Keratinocyte (primary cell): ENCODE data around the gene PI4KA. TPM values are rescaled to one million over a fixed set of nuclear protein-coding genes. Genes with fewer than 3 reads are reported as not detected.
"Not testable (repeated sequence)": the region's sequence is repeated elsewhere in the genome, so short reads cannot be mapped to it uniquely, and the experiment has no call there.

Source experiments
- DNase-seq: peaks from one replicate; pipeline ENCODE4 v3.0.0-alpha.2; 2011; ENCODE audit warnings: low read depth, missing footprints, low spot score
- FAIRE-seq: peaks from 2 replicates; lab custom pipeline; 2011; peaks lifted over from hg19 to GRCh38; lab: Jason Lieb, UNC
- H2AFZ ChIP-seq: 2 replicates; pipeline ENCODE4 v1.6.0; 2012; ENCODE audit warnings: low read length, control low read depth, inconsistent platforms; ENCODE audit not compliant: control insufficient read depth
- H3K27ac ChIP-seq: 2 replicates; pipeline ENCODE4 v1.5.1; 2011; ENCODE audit warnings: low read length; ENCODE audit not compliant: control insufficient read depth, insufficient read depth
- H3K27me3 ChIP-seq: 3 replicates; pipeline ENCODE4 v1.6.0; 2011; ENCODE audit warnings: low read length; ENCODE audit not compliant: control insufficient read depth, insufficient read depth; ENCODE audit errors: extremely low read depth
- H3K36me3 ChIP-seq, 2 experiments: 2 replicates in 1 of 2; 3 replicates in 1 of 2; pipeline ENCODE4 v1.5.1; 2011; ENCODE audit warnings: low read length in 2 of 2, mild to moderate bottlenecking in 1 of 2; ENCODE audit not compliant: control insufficient read depth in 2 of 2, insufficient read depth in 2 of 2; ENCODE audit errors: extremely low read depth in 1 of 2
- H3K4me1 ChIP-seq: 3 replicates; pipeline ENCODE4 v1.5.1; 2011; ENCODE audit warnings: low read length; ENCODE audit not compliant: control insufficient read depth, insufficient read depth; ENCODE audit errors: extremely low read depth
- H3K4me2 ChIP-seq: 3 replicates; pipeline ENCODE4 v1.6.0; 2011; ENCODE audit warnings: low read depth, low read length; ENCODE audit not compliant: control insufficient read depth, insufficient read depth; ENCODE audit errors: extremely low read depth
- H3K4me3 ChIP-seq, 3 experiments: fragments of 200-600 bp in 1 of 3; sonication (generic) in 1 of 3; 2 replicates in 2 of 3; 3 replicates in 1 of 3; pipeline ENCODE4 v1.5.1; 2011 to 2016; ENCODE audit warnings: low read length in 3 of 3, mild to moderate bottlenecking in 3 of 3, control low read depth in 2 of 3, inconsistent platforms in 1 of 3, low read depth in 1 of 3, mixed read lengths in 1 of 3, mixed run types in 1 of 3, moderate library complexity in 1 of 3; ENCODE audit not compliant: control insufficient read depth in 2 of 3, insufficient read depth in 2 of 3; ENCODE audit errors: extremely low read depth in 1 of 3
- H3K79me2 ChIP-seq: 2 replicates; pipeline ENCODE4 v1.6.0; 2012; ENCODE audit warnings: low read length; ENCODE audit not compliant: control insufficient read depth, insufficient read depth
- H3K9ac ChIP-seq: 3 replicates; pipeline ENCODE4 v1.6.0; 2011; ENCODE audit warnings: low read length; ENCODE audit not compliant: control insufficient read depth, insufficient read depth; ENCODE audit errors: extremely low read depth
- H3K9me1 ChIP-seq: 3 replicates; pipeline ENCODE4 v1.6.0; 2011; ENCODE audit warnings: low read length; ENCODE audit not compliant: control insufficient read depth, insufficient read depth; ENCODE audit errors: extremely low read depth
- H3K9me3 ChIP-seq: 2 replicates; pipeline ENCODE4 v1.5.1; 2012; ENCODE audit warnings: low read depth, low read length; ENCODE audit not compliant: control insufficient read depth
- H4K20me1 ChIP-seq: 3 replicates; pipeline ENCODE4 v1.6.0; 2011; ENCODE audit warnings: low read length; ENCODE audit not compliant: control insufficient read depth, insufficient read depth; ENCODE audit errors: extremely low read depth
- dilution Hi-C: fragments of 300-500 bp; cut with MboI; formaldehyde crosslinking; loops from one replicate; pipeline ENCODE4 v1.7.0; 2020; ENCODE audit warnings: low sequenced_read_pairs; ENCODE audit not compliant: extremely low pct_ligation_motif_present
- polyA plus RNA-seq, 5 experiments: library from polyadenylated mRNA; depleted of rRNA in 3 of 5; stranded (reverse) in 3 of 5; stranded (forward) in 1 of 5; unstranded in 1 of 5; fragments of >200 nt; gene quantifications; 1 replicate in 1 of 5; 2 replicates in 3 of 5; 3 replicates in 1 of 5; pipeline versions ENCODE4 v1.2.1 to v1.2.3, GENCODE V29; 2011 to 2012; ENCODE audit warnings: missing spikeins in 2 of 5, low read depth in 1 of 5, low replicate concordance in 1 of 5

PI4KA gene
- polyA plus RNA-seq, 1 donor (not counting 4 experiments of a cell fraction or from before 2014, with no cell fraction given): 13.6 TPM

GRCh38 chr22:20668769-20669168, 189.8 kb downstream of the PI4KA start:
- H3K9me1 ChIP-seq, H3K27ac ChIP-seq, H4K20me1 ChIP-seq, FAIRE-seq, H3K4me1 ChIP-seq, H3K4me3 ChIP-seq, H3K27me3 ChIP-seq, dilution Hi-C loops, DNase-seq, H2AFZ ChIP-seq, H3K9me3 ChIP-seq, H3K4me2 ChIP-seq, H3K36me3 ChIP-seq, H3K79me2 ChIP-seq, H3K9ac ChIP-seq: not testable (repeated sequence)

GRCh38 chr22:20668226-20668625, 190.4 kb downstream of the PI4KA start:
- H3K9me1 ChIP-seq, H3K4me3 ChIP-seq, H3K4me2 ChIP-seq, dilution Hi-C loops, H3K27me3 ChIP-seq, H3K27ac ChIP-seq, H3K9ac ChIP-seq, H3K79me2 ChIP-seq, H2AFZ ChIP-seq, DNase-seq, H3K36me3 ChIP-seq, H4K20me1 ChIP-seq, H3K9me3 ChIP-seq, FAIRE-seq, H3K4me1 ChIP-seq: not testable (repeated sequence)

DNA sequence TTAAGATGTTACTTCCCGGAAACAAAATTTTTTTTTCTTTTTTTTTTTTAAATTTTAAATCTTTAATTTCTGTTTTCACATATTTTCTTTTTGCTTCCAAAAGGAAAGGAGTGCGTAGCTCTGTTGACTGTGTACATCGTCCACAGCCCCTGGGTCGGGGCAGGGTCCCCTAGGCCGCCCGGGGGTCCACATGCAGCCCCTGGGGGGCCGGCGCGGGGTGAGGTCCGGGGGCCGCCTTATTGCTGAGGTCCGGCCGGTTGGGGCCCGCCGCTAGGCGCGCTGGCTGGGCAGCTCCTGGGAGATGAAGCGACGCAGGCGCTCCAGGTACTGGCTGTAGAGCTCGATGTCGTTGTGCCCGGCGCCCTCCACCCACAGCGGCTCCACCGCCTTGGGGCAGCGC, 191.1 kb downstream of the PI4KA start:
- H3K4me1 ChIP-seq, H4K20me1 ChIP-seq, H3K36me3 ChIP-seq, H2AFZ ChIP-seq, H3K9ac ChIP-seq, H3K27me3 ChIP-seq, FAIRE-seq, H3K9me1 ChIP-seq, DNase-seq, H3K27ac ChIP-seq, H3K9me3 ChIP-seq, H3K79me2 ChIP-seq, H3K4me2 ChIP-seq, dilution Hi-C loops, H3K4me3 ChIP-seq: not testable (repeated sequence)
